Ascending aorta (tissue), 2 donors: ENCODE data around the gene KANK4. TPM values are rescaled to one million over a fixed set of nuclear protein-coding genes. Genes with fewer than 3 reads are reported as not detected.

Experiments used
- DNase-seq, 2 donors: peaks; one replicate each; pipeline ENCODE4 v3.0.0-alpha.2; 2019; ENCODE audit warnings: low spot score in 2 of 2
- H3K27ac ChIP-seq, 2 donors: fragments of 200-600 bp; sonication (generic); one replicate each; pipeline ENCODE4 v1.5.1; 2016 to 2017; ENCODE audit warnings: mild to moderate bottlenecking in 1 of 2
- H3K27me3 ChIP-seq: fragments of 200-600 bp; sonication (generic); one replicate; pipeline ENCODE4 v1.5.1; 2017
- H3K36me3 ChIP-seq, 2 donors: fragments of 200-600 bp; sonication (generic); one replicate each; pipeline ENCODE4 v1.5.1; 2016
- H3K4me1 ChIP-seq, 2 donors: fragments of 200-600 bp; sonication (generic); one replicate each; pipeline ENCODE4 v1.5.1; 2016 to 2017; ENCODE audit warnings: mild to moderate bottlenecking in 1 of 2
- H3K4me3 ChIP-seq, 2 donors: fragments of 200-600 bp; sonication (generic); one replicate each; pipeline ENCODE4 v1.5.1; 2016 to 2017; ENCODE audit warnings: mild to moderate bottlenecking in 1 of 2
- H3K9me3 ChIP-seq, 2 donors: fragments of 200-600 bp; sonication (generic); one replicate each; pipeline ENCODE4 v1.5.1; 2016
- intact Hi-C: fragments of 100-400 bp; cut with DNase I; formaldehyde crosslinking; loops from one replicate; pipeline ENCODE4 v1.15.1; 2023
- total RNA-seq: library from RNA; depleted of rRNA; stranded (reverse); fragments of >200 nt; gene quantifications from one replicate; pipeline ENCODE4 v1.1.0, GENCODE V29; 2016
- TF ChIP-seq, protein P1 (sequence below), 3 experiments: fragments of 200-600 bp in 2 of 3; fragments of 450-650 bp in 1 of 3; sonication (generic) in 2 of 3; IDR thresholded peaks; one replicate each; pipeline ENCODE4 v1.5.1; 2016 to 2019; ENCODE audit warnings: antibody characterized with exemption in 3 of 3, mild to moderate bottlenecking in 1 of 3, moderate library complexity in 1 of 3

The KANK4 gene
- total RNA-seq, 1 donor from 2014 or later: not detected

DNA sequence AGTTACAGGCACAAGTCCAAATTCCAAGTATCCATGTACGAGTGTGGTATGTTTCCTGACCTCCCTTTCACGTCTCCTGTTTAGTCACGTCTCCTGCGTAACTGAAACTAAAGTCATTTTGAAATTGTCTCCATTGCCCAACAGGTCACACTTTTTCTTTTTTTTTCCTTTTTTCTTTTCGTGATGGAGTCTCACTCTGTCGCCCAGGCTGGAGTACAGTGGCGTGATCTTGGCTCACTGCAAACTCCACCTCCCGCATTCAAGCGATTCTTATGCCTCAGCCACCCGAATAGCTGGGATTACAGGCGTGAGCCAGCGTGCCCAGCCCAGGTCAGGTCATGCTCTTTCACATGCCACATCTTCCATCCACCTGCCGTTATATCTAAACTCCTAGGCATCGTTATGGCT lies 86.4 kb downstream of the KANK4 start:
- H3K36me3 ChIP-seq: no peaks in the 10 kb centered on the region
- intact Hi-C loops: no loop called here
- TF ChIP-seq, protein P1, sequence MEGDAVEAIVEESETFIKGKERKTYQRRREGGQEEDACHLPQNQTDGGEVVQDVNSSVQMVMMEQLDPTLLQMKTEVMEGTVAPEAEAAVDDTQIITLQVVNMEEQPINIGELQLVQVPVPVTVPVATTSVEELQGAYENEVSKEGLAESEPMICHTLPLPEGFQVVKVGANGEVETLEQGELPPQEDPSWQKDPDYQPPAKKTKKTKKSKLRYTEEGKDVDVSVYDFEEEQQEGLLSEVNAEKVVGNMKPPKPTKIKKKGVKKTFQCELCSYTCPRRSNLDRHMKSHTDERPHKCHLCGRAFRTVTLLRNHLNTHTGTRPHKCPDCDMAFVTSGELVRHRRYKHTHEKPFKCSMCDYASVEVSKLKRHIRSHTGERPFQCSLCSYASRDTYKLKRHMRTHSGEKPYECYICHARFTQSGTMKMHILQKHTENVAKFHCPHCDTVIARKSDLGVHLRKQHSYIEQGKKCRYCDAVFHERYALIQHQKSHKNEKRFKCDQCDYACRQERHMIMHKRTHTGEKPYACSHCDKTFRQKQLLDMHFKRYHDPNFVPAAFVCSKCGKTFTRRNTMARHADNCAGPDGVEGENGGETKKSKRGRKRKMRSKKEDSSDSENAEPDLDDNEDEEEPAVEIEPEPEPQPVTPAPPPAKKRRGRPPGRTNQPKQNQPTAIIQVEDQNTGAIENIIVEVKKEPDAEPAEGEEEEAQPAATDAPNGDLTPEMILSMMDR (IDR thresholded peaks at IDR 0.05): no peak

DNA sequence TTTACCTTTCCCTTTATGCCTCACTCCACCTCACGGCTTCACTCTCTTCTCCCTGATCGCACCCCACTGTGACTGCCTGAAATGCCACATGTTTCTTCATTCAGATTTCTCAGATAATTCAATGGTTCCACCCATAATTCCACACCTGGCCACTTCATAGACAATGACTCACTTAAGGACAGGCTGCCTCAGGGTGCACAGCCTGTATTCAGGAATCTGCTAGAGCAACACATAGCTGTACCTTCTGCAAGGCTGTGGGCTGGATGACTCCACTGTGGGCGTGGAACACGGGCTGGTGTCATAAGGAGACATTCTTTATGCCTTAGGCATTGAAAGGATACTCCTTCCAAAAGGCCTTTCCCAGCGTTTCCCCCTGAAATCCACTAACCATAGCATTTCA lies 88.5 kb downstream of the KANK4 start:
- H3K4me1 ChIP-seq: no peaks in the 10 kb centered on the region
- H3K27me3 ChIP-seq: no peaks in the 10 kb centered on the region
- TF ChIP-seq, protein P1 (IDR thresholded peaks at IDR 0.05): no peak
- no peak overlapping the region for H3K27ac ChIP-seq
- intact Hi-C loops: no loop called here
- no peaks in the 10 kb centered on the region for H3K9me3 ChIP-seq
- H3K36me3 ChIP-seq: no peaks in the 10 kb centered on the region
- H3K4me3 ChIP-seq: no peak overlapping the region
- no peak for DNase-seq

More for the DNA sequence above, 86.4 kb downstream of the KANK4 start:
- H3K27me3 ChIP-seq: no peaks in the 10 kb centered on the region
- no peak overlapping the region for H3K27ac ChIP-seq
- H3K9me3 ChIP-seq: no peaks in the 10 kb centered on the region
- H3K4me1 ChIP-seq: no peaks in the 10 kb centered on the region
- H3K4me3 ChIP-seq: no peak overlapping the region
- no peak for DNase-seq

DNA sequence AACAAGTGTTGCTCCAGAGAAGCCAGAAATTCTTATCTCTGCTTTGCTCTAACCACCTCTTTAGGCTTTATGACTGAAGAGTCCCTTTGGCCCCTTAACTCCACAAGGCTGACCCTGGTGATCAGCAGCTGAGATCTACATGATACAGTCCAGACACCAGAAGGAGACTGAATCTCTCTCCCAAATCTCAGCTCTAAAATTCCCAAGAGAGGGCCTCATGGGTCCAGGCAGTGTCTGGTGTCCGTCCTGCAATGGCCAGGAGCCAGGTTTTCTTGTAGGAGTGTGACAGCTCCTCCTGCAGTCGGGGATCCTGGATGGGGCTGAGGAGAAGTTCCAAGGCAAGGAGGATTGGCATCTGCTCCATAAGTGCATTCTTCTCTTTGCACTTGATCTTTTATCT lies 89.3 kb downstream of the KANK4 start:
- intact Hi-C loops: no loop called here
- no peaks in the 10 kb centered on the region for H3K27me3 ChIP-seq

DNA sequence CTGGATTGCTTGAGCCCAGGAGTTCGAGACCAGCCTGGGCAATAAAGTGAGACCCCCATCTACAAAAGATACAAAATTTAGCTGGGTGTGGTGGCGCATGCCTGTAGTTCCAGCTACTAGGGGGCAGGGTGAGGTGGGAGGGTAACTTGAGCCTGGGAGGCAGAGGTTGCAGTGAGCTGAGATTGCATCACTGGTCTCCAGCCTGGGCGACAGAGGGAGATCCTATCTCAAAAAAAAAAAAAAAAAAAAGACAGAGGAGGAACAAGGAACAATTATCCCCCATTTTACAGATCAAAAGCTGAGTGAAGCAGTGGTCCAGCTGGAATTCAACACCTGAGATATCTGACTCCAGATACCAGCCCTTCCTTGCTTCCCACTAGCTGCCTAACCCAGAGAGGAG lies 89.8 kb downstream of the KANK4 start:
- intact Hi-C loops: no loop called here

More for the DNA sequence above, 89.3 kb downstream of the KANK4 start:
- DNase-seq: no peak
- H3K4me3 ChIP-seq: no peak overlapping the region
- H3K9me3 ChIP-seq: no peaks in the 10 kb centered on the region
- no peaks in the 10 kb centered on the region for H3K4me1 ChIP-seq
- TF ChIP-seq, protein P1 (IDR thresholded peaks at IDR 0.05): no peak
- H3K27ac ChIP-seq: no peak overlapping the region
- no peaks in the 10 kb centered on the region for H3K36me3 ChIP-seq

DNA sequence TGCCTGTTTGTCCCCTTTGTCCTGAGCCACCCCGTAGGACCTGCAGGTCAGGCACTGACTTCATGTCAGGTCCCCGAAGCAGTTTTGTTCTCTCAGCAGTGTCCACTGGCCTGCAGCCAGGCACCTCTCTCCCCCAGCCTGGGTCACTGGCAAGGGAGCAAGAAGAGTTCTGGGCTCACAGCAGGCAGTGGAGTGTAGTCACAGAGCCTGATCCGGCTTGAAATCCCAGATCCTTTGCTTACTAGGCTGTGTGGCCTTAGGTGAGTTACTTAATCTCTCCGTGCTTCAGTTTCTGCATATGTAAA lies 90.4 kb downstream of the KANK4 start:
- no peak overlapping the region for H3K4me3 ChIP-seq
- TF ChIP-seq, protein P1 (IDR thresholded peaks at IDR 0.05): no peak
- no peak for DNase-seq
- H3K9me3 ChIP-seq: no peaks in the 10 kb centered on the region
- no peaks in the 10 kb centered on the region for H3K36me3 ChIP-seq
- H3K27ac ChIP-seq: no peak overlapping the region
- H3K4me1 ChIP-seq: no peaks in the 10 kb centered on the region
- intact Hi-C loops: no loop called here
- no peaks in the 10 kb centered on the region for H3K27me3 ChIP-seq

More for the DNA sequence above, 89.8 kb downstream of the KANK4 start:
- TF ChIP-seq, protein P1 (IDR thresholded peaks at IDR 0.05): no peak
- no peak for DNase-seq
- H3K27ac ChIP-seq: no peak overlapping the region
- H3K9me3 ChIP-seq: no peaks in the 10 kb centered on the region
- no peaks in the 10 kb centered on the region for H3K36me3 ChIP-seq
- H3K4me1 ChIP-seq: no peaks in the 10 kb centered on the region
- no peaks in the 10 kb centered on the region for H3K27me3 ChIP-seq
- H3K4me3 ChIP-seq: no peak overlapping the region
